OCI-LY1 (cell line): ENCODE results near the gene GPR171.

Experiments used
- H2AFZ ChIP-seq: fragments of 200-600 bp; sonication (generic), shearing (Covaris generic); 2 replicates; pipeline ENCODE4 v1.6.0; 2014; ENCODE audit warnings: antibody characterized with exemption, mild to moderate bottlenecking, low read length
- H3F3A ChIP-seq: fragments of 200-600 bp; sonication (generic), shearing (Covaris generic); 2 replicates; pipeline ENCODE4 v1.6.0; 2014; ENCODE audit warnings: mild to moderate bottlenecking, antibody characterized with exemption, low read length, moderate library complexity; ENCODE audit not compliant: insufficient read depth
- H3K27ac ChIP-seq: fragments of 200-600 bp; sonication (generic); 2 replicates; pipeline ENCODE4 v1.5.1; 2014; ENCODE audit warnings: low read length, mixed run types, mild to moderate bottlenecking, low read depth; ENCODE audit not compliant: poor library complexity, severe bottlenecking
- H3K27me3 ChIP-seq: fragments of 200-600 bp; sonication (generic); 2 replicates; pipeline ENCODE4 v1.6.0; 2014; ENCODE audit warnings: antibody characterized with exemption, mild to moderate bottlenecking, low read length, moderate library complexity; ENCODE audit not compliant: insufficient read depth
- H3K36me3 ChIP-seq: fragments of 200-600 bp; sonication (generic); 2 replicates; pipeline ENCODE4 v1.6.1; 2014; ENCODE audit warnings: mild to moderate bottlenecking, antibody characterized with exemption, low read length, moderate library complexity, mixed read lengths; ENCODE audit not compliant: insufficient read depth
- H3K4me1 ChIP-seq: fragments of 200-600 bp; sonication (generic); 2 replicates; pipeline ENCODE4 v1.5.1; 2014; ENCODE audit warnings: mild to moderate bottlenecking, low read length, moderate library complexity; ENCODE audit not compliant: insufficient read depth, severe bottlenecking
- H3K4me2 ChIP-seq: fragments of 200-600 bp; sonication (generic), shearing (Covaris generic); 2 replicates; pipeline ENCODE4 v1.6.1; 2014; ENCODE audit warnings: low read length
- H3K4me3 ChIP-seq: fragments of 200-600 bp; sonication (generic); 2 replicates; pipeline ENCODE4 v1.5.1; 2014; ENCODE audit warnings: low read length, low read depth, mild to moderate bottlenecking, mixed read lengths; ENCODE audit not compliant: poor library complexity, severe bottlenecking
- H3K79me2 ChIP-seq: fragments of 200-600 bp; shearing (Covaris generic); 2 replicates; pipeline ENCODE4 v1.6.1; 2016; ENCODE audit warnings: mixed run types, low read length, mixed read lengths; ENCODE audit not compliant: insufficient read depth
- H3K9ac ChIP-seq: fragments of 200-600 bp; sonication (generic), shearing (Covaris generic); 2 replicates; pipeline ENCODE4 v1.6.1; 2014; ENCODE audit warnings: mild to moderate bottlenecking, low read length, mixed read lengths
- H3K9me2 ChIP-seq: fragments of 200-600 bp; sonication (generic), shearing (Covaris generic); 2 replicates; pipeline ENCODE4 v1.6.1; 2014; ENCODE audit warnings: low read depth, mild to moderate bottlenecking, low read length, mixed read lengths
- H3K9me3 ChIP-seq: fragments of 200-600 bp; shearing (Covaris generic); 2 replicates; pipeline ENCODE4 v1.6.1; 2014; ENCODE audit warnings: low read length, mixed read lengths
- H4K20me1 ChIP-seq: fragments of 200-600 bp; sonication (generic), shearing (Covaris generic); 2 replicates; pipeline ENCODE4 v1.6.0; 2016; ENCODE audit warnings: mild to moderate bottlenecking, low read length; ENCODE audit not compliant: insufficient read depth
- CTCF ChIP-seq: fragments of 200-600 bp; sonication (generic), shearing (Covaris generic); IDR thresholded peaks from 2 replicates; pipeline ENCODE4 v1.5.1; 2017; ENCODE audit warnings: mild to moderate bottlenecking, antibody characterized with exemption, low read length, moderate library complexity, mixed read lengths
- EZH2 ChIP-seq: fragments of 200-600 bp; sonication (generic), shearing (Covaris generic); IDR thresholded peaks from 2 replicates; pipeline ENCODE4 v1.8.0; 2017; ENCODE audit warnings: borderline replicate concordance, mixed run types, mild to moderate bottlenecking, antibody characterized with exemption, low read length, moderate library complexity, mixed read lengths

GPR171 gene

GRCh38 chr3:151225040-151225975 is 22.3 kb upstream of the GPR171 start:
- Histone ChIP-seq H3K4me1 (peaks cover 25% of the 10 kb centered on the region), H3K79me2 (no peaks in the 10 kb centered on the region), H3K27ac (no peak overlapping the region), H2AFZ (no peak overlapping the region), H3K4me2 (no peak overlapping the region), H3K27me3 (no peaks in the 10 kb centered on the region), H3K9me3 (no peaks in the 10 kb centered on the region), H3K36me3 (no peaks in the 10 kb centered on the region), H4K20me1 (no peaks in the 10 kb centered on the region), H3K4me3 (no peak overlapping the region), H3K9me2 (no peaks in the 10 kb centered on the region), H3K9ac (no peak overlapping the region), H3F3A (no peaks in the 10 kb centered on the region)
- TF ChIP-seq CTCF (no peak), EZH2 (no peak)

- Histone ChIP-seq H3F3A (no peaks in the 10 kb centered on the region), H3K4me3 (no peak overlapping the region), H4K20me1 (no peaks in the 10 kb centered on the region), H3K36me3 (no peaks in the 10 kb centered on the region), H3K9me3 (0 out of 2 replicates have a peak, but pooled peaks cover 3% of the 10 kb centered on the region), H3K9ac (no peak overlapping the region), H3K9me2 (no peaks in the 10 kb centered on the region), H3K79me2 (no peaks in the 10 kb centered on the region), H3K27ac (no peak overlapping the region), H3K27me3 (no peaks in the 10 kb centered on the region), H2AFZ (no peak overlapping the region), H3K4me1 (peaks cover 22% of the 10 kb centered on the region), H3K4me2 (no peak overlapping the region)
- TF ChIP-seq CTCF (no peak), EZH2 (no peak)
These were observed 21.4 kb upstream of the GPR171 start for GRCh38 chr3:151224268-151224866.

- Histone ChIP-seq H2AFZ (no peak overlapping the region), H3K9me3 (0 out of 2 replicates have a peak, but pooled peaks cover 3% of the 10 kb centered on the region), H3K4me1 (no peaks in the 10 kb centered on the region), H3K27ac (no peak overlapping the region), H3K4me3 (no peak overlapping the region), H3K36me3 (no peaks in the 10 kb centered on the region), H3K4me2 (no peak overlapping the region), H3K79me2 (no peaks in the 10 kb centered on the region), H3K27me3 (no peaks in the 10 kb centered on the region), H3F3A (no peaks in the 10 kb centered on the region), H3K9ac (no peak overlapping the region), H4K20me1 (no peaks in the 10 kb centered on the region), H3K9me2 (no peaks in the 10 kb centered on the region)
- no peak for TF ChIP-seq CTCF
- no peak for TF ChIP-seq EZH2
These were observed 16.0 kb upstream of the GPR171 start for GRCh38 chr3:151219056-151219455.
